H1 (cell line): ENCODE measurements around the gene TIGD1. TPM values are rescaled to one million over a fixed set of nuclear protein-coding genes. Genes with fewer than 3 reads are reported as not detected.
A peak's percentile ranks its signal among the peaks of the same experiment; 100 is the strongest.

ENCODE experiments used
- CTCF ChIA-PET: fragments of 300-600 bp; sonication (Branson Sonifier 250); formaldehyde crosslinking; loops from one replicate; lab custom pipeline; 2021; ENCODE audit not compliant: partially characterized antibody; lab: Charles Lee
- POLR2A ChIA-PET: fragments of 300-600 bp; sonication (Branson Sonifier 250); formaldehyde crosslinking; loops from one replicate; lab custom pipeline; 2021; ENCODE audit warnings: inconsistent platforms; ENCODE audit not compliant: partially characterized antibody; lab: Charles Lee
- DNase-seq, 2 experiments: peaks; one replicate each; pipeline versions ENCODE4 v3.0.0 to v3.0.0-alpha.2; 2010 to 2022; ENCODE audit warnings: low spot score in 2 of 2, low read depth in 1 of 2, mixed read lengths in 1 of 2
- FAIRE-seq: peaks from 2 replicates; lab custom pipeline; 2011; peaks lifted over from hg19 to GRCh38; lab: Jason Lieb, UNC
- H2AFZ ChIP-seq: 2 replicates; pipeline ENCODE4 v1.8.1; 2012; ENCODE audit warnings: low read length, inconsistent platforms
- H2AK5ac ChIP-seq: 2 replicates; pipeline ENCODE4 v1.6.1; 2013; ENCODE audit warnings: low read depth, low read length
- H2BK120ac ChIP-seq: replicated peaks from 2 replicates; pipeline ENCODE3; 2013; ENCODE audit warnings: low read depth, low read length, inconsistent platforms
- H2BK12ac ChIP-seq: 2 replicates; pipeline ENCODE4 v1.6.1; 2013; ENCODE audit warnings: low read depth, low read length
- H2BK15ac ChIP-seq: 2 replicates; pipeline ENCODE4 v1.6.1; 2013; ENCODE audit warnings: low read length
- H2BK20ac ChIP-seq: 2 replicates; pipeline ENCODE4 v1.6.1; 2013; ENCODE audit warnings: low read length
- H2BK5ac ChIP-seq: 2 replicates; pipeline ENCODE4 v1.6.1; 2013; ENCODE audit warnings: low read depth, low read length
- H3K14ac ChIP-seq: 2 replicates; pipeline ENCODE4 v1.6.1; 2013; ENCODE audit warnings: inconsistent platforms; ENCODE audit not compliant: insufficient read length
- H3K18ac ChIP-seq: 2 replicates; pipeline ENCODE4 v1.6.1; 2013; ENCODE audit warnings: low read length; ENCODE audit errors: extremely low read depth
- H3K23ac ChIP-seq: 2 replicates; pipeline ENCODE4 v1.6.1; 2013; ENCODE audit warnings: inconsistent platforms; ENCODE audit not compliant: insufficient read length
- H3K23me2 ChIP-seq: 2 replicates; pipeline ENCODE4 v1.6.1; 2013; ENCODE audit warnings: low read depth, low read length
- H3K27ac ChIP-seq: 2 replicates; pipeline ENCODE4 v1.6.1; 2011; ENCODE audit warnings: low read depth, low read length, inconsistent platforms
- H3K27me3 ChIP-seq, 4 experiments: replicated peaks in 1 of 4; 1 replicate in 1 of 4; 2 replicates in 3 of 4; pipeline versions ENCODE4 v1.6.1 to v1.8.1; 2011 to 2013; ENCODE audit warnings: low read length in 3 of 4, mild to moderate bottlenecking in 3 of 4, inconsistent platforms in 2 of 4, mixed read lengths in 2 of 4, moderate library complexity in 1 of 4; ENCODE audit not compliant: control insufficient read depth in 3 of 4, insufficient read depth in 3 of 4; ENCODE audit errors: extremely low read depth in 1 of 4
- H3K36me3 ChIP-seq, 4 experiments: 2 replicates each; pipeline versions ENCODE4 v1.6.1 to v1.8.1; 2011 to 2013; ENCODE audit warnings: mild to moderate bottlenecking in 4 of 4, low read length in 3 of 4, moderate library complexity in 2 of 4, control low read depth in 1 of 4, inconsistent platforms in 1 of 4; ENCODE audit not compliant: insufficient read depth in 4 of 4, control insufficient read depth in 2 of 4
- H3K4ac ChIP-seq: replicated peaks from 2 replicates; pipeline ENCODE3; 2013; ENCODE audit warnings: low read length, low read depth, mixed read lengths, inconsistent platforms; ENCODE audit not compliant: insufficient read length
- H3K4me1 ChIP-seq, 4 experiments: replicated peaks in 1 of 4; 1 replicate in 1 of 4; 2 replicates in 3 of 4; pipeline versions ENCODE4 v1.6.1 to v1.8.1; 2011 to 2013; ENCODE audit warnings: low read length in 3 of 4, inconsistent platforms in 2 of 4, mixed read lengths in 1 of 4; ENCODE audit not compliant: insufficient read depth in 4 of 4, control insufficient read depth in 3 of 4
- H3K4me2 ChIP-seq, 2 experiments: 2 replicates each; pipeline versions ENCODE4 v1.6.1 to v1.8.1; 2011 to 2013; ENCODE audit warnings: low read depth in 2 of 2, low read length in 2 of 2, control low read depth in 1 of 2, inconsistent platforms in 1 of 2, mild to moderate bottlenecking in 1 of 2; ENCODE audit not compliant: insufficient read depth in 1 of 2
- H3K4me3 ChIP-seq, 4 experiments: fragments of 200-600, 300-600 bp in 1 of 4; sonication (generic), shearing (Covaris generic), sonication (Bioruptor Twin) in 1 of 4; 2 replicates each; pipeline versions ENCODE4 v1.5.1 to v1.8.1; 2011 to 2016; ENCODE audit warnings: low read length in 4 of 4, low read depth in 3 of 4, control low read depth in 2 of 4, inconsistent platforms in 2 of 4, mild to moderate bottlenecking in 2 of 4, mixed read lengths in 1 of 4, moderate library complexity in 1 of 4; ENCODE audit not compliant: insufficient read depth in 2 of 4; ENCODE audit errors: extremely low read depth in 1 of 4
- H3K56ac ChIP-seq: replicated peaks from 2 replicates; pipeline ENCODE3; 2013; ENCODE audit warnings: low read depth, mild to moderate bottlenecking, mixed read lengths, low read length, inconsistent platforms; ENCODE audit not compliant: insufficient read length
- H3K79me1 ChIP-seq: 2 replicates; pipeline ENCODE4 v1.6.1; 2013; ENCODE audit warnings: low read depth, low read length, control low read depth
- H3K79me2 ChIP-seq, 2 experiments: 2 replicates each; pipeline versions ENCODE4 v1.6.1 to v1.8.1; 2012 to 2013; ENCODE audit warnings: low read length in 2 of 2, mild to moderate bottlenecking in 2 of 2, inconsistent platforms in 1 of 2; ENCODE audit not compliant: insufficient read depth in 2 of 2, control insufficient read depth in 1 of 2
- H3K9ac ChIP-seq, 4 experiments: replicated peaks in 1 of 4; 1 replicate in 1 of 4; 2 replicates in 3 of 4; pipeline versions ENCODE4 v1.6.1 to v1.8.1; 2011 to 2013; ENCODE audit warnings: low read depth in 3 of 4, low read length in 3 of 4, control low read depth in 2 of 4, mild to moderate bottlenecking in 2 of 4, moderate library complexity in 2 of 4, inconsistent platforms in 1 of 4; ENCODE audit errors: extremely low read depth in 1 of 4
- H3K9me3 ChIP-seq, 2 experiments: 2 replicates each; pipeline versions ENCODE4 v1.6.1 to v1.8.1; 2012 to 2013; ENCODE audit warnings: mild to moderate bottlenecking in 2 of 2, moderate library complexity in 2 of 2, control low read depth in 1 of 2, inconsistent platforms in 1 of 2, low read depth in 1 of 2, low read length in 1 of 2, mixed read lengths in 1 of 2; ENCODE audit not compliant: insufficient read depth in 2 of 2
- H4K20me1 ChIP-seq, 2 experiments: replicated peaks in 1 of 2; 2 replicates each; pipeline versions ENCODE3 to v1.8.1; 2011 to 2013; ENCODE audit warnings: inconsistent platforms in 2 of 2, low read length in 2 of 2, mild to moderate bottlenecking in 1 of 2; ENCODE audit not compliant: insufficient read depth in 2 of 2, control insufficient read depth in 1 of 2
- H4K5ac ChIP-seq: 2 replicates; pipeline ENCODE4 v1.6.1; 2013; ENCODE audit warnings: low read length, low read depth, mixed read lengths, inconsistent platforms; ENCODE audit not compliant: insufficient read length
- H4K8ac ChIP-seq: 2 replicates; pipeline ENCODE4 v1.8.0; 2013; ENCODE audit warnings: mild to moderate bottlenecking, moderate library complexity, low read length, inconsistent platforms; ENCODE audit not compliant: insufficient read depth; ENCODE audit errors: extremely low read depth
- H4K91ac ChIP-seq: replicated peaks from 2 replicates; pipeline ENCODE3; 2013; ENCODE audit warnings: low read length, mixed read lengths, inconsistent platforms; ENCODE audit not compliant: insufficient read length
- ATF2 ChIP-seq: IDR thresholded peaks from 2 replicates; pipeline ENCODE4 v1.6.1; 2012; ENCODE audit warnings: low read length, inconsistent platforms
- CBX8 ChIP-seq: fragments of 300-800, 300-1000 bp; sonication (generic); IDR thresholded peaks from 2 replicates; pipeline ENCODE4 v1.7.1; 2016; ENCODE audit warnings: low read depth, low read length, borderline replicate concordance
- CEBPB ChIP-seq: IDR thresholded peaks from 2 replicates; pipeline ENCODE4 v1.6.1; 2012; ENCODE audit warnings: low read depth, low read length
- CREB1 ChIP-seq: IDR thresholded peaks from 2 replicates; pipeline ENCODE4 v1.6.1; 2012; ENCODE audit warnings: inconsistent platforms
- GTF2F1 ChIP-seq: IDR thresholded peaks from 2 replicates; pipeline ENCODE4 v1.6.1; 2012; ENCODE audit warnings: low read depth, low read length, improper control_type of control experiment, borderline replicate concordance
- HDAC6 ChIP-seq: IDR thresholded peaks from one replicate; pipeline ENCODE4 v1.7.1; 2012; ENCODE audit warnings: low read depth, mild to moderate bottlenecking, inconsistent platforms, low read length, moderate library complexity
- JUND ChIP-seq: IDR thresholded peaks from 2 replicates; pipeline ENCODE4 v1.6.1; 2011; ENCODE audit warnings: mild to moderate bottlenecking, improper control_type of control experiment, low read length
- KDM1A ChIP-seq: fragments of 200-600, 300-600 bp; sonication (generic); IDR thresholded peaks from 2 replicates; pipeline ENCODE4 v1.7.1; 2016; ENCODE audit warnings: mild to moderate bottlenecking, low read length, borderline replicate concordance
- POLR2AphosphoS5 ChIP-seq: IDR thresholded peaks from 2 replicates; pipeline ENCODE4 v1.6.1; 2011; ENCODE audit warnings: low read depth, low read length
- RBBP5 ChIP-seq: IDR thresholded peaks from 2 replicates; pipeline ENCODE4 v1.7.1; 2012; ENCODE audit warnings: low read depth, mild to moderate bottlenecking, inconsistent platforms, low read length, moderate library complexity, borderline replicate concordance
- SP1 ChIP-seq: IDR thresholded peaks from 2 replicates; pipeline ENCODE4 v1.6.1; 2011; ENCODE audit warnings: low read depth, low read length
- SRF ChIP-seq: IDR thresholded peaks from 2 replicates; pipeline ENCODE4 v1.6.1; 2011; ENCODE audit warnings: mild to moderate bottlenecking, low read depth, low read length, moderate library complexity
- TAF1 ChIP-seq: IDR thresholded peaks from 2 replicates; pipeline ENCODE4 v1.6.1; 2011; ENCODE audit warnings: mild to moderate bottlenecking, low read depth, low read length
- WGBS, 2 experiments: shearing (Covaris generic) in 1 of 2; methylation state at CpG; one replicate each; pipeline versions ENCODE4 v1.1.6 to v1.1.7; 2013 to 2015; ENCODE audit warnings: low lambda C conversion rate in 2 of 2, mixed read lengths in 2 of 2, inconsistent platforms in 1 of 2, low coverage in 1 of 2, missing lambda C conversion rate in 1 of 2; ENCODE audit not compliant: insufficient replicate concordance in 2 of 2, insufficient coverage in 1 of 2, insufficient read length in 1 of 2; ENCODE audit errors: extremely low coverage in 1 of 2, missing lambda C conversion rate in 1 of 2; 5-methylcytosine and 5-hydroxymethylcytosine counted together
- polyA plus RNA-seq, 7 experiments: library from polyadenylated mRNA; depleted of rRNA in 3 of 7; stranded (reverse) in 5 of 7; unstranded in 2 of 7; fragments of >200 nt in 5 of 7; fragments of 200-250 nt in 2 of 7; gene quantifications; 1 replicate in 5 of 7; 2 replicates in 1 of 7; 4 replicates in 1 of 7; pipeline versions ENCODE4 v1.2.1 to v1.2.3, GENCODE V29; 2011 to 2013; ENCODE audit warnings: missing spikeins in 2 of 7, mixed read lengths in 2 of 7
- total RNA-seq: library from RNA; stranded (reverse); fragmentation: NEBNext Ultra II Directional; extraction: Animal tissue kit (Norgen Biotek cat#: 25700); gene quantifications from 2 replicates; pipeline ENCODE4 v1.2.1, GENCODE V29; 2021

TIGD1 gene
- total and polyA plus RNA-seq, 2 of the 8 experiments (the other 6 are each of a cell fraction or from before 2014, with no cell fraction given): 4.7 to 8.3 TPM

DNA sequence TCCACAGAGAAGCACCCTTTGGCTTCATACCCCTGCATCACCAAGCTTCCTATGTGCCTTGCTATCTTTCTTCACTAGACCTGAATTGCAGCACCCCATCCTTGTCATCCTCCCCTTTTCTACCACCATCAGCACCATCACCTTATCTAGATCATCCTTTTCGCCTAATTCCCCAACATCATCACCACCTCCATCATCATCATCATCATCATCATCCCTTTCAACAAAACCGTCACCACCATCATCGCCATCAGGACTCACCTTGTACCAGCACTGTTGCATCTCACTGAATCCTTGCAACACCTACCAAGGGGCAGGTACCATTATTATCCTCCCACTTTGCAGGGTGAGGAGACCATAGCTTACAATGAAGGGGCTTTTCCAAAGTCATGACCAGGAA lies 51.9 kb downstream of the TIGD1 start:
- H4K8ac ChIP-seq: no peak overlapping the region
- H3K27me3 ChIP-seq: peaks cover 0 to 18% (median 12%) of the 10 kb centered on the region in 4 experiments; a peak in 6 of 7 replicates
- H4K91ac ChIP-seq: no peak overlapping the region
- peaks cover 0 to 33% (median 8%) of the 10 kb centered on the region in 4 experiments; a peak in 6 of 7 replicates for H3K4me1 ChIP-seq
- H2BK20ac ChIP-seq: no peak overlapping the region
- WGBS, 2 experiments: 95 to 100% methylated on average over 1 to 3 of the region's 3 CpGs
- H3K79me1 ChIP-seq: no peaks in the 10 kb centered on the region
- H3K23me2 ChIP-seq: peaks cover 9% of the 10 kb centered on the region
- no peak overlapping the region for H2BK5ac ChIP-seq
- H4K20me1 ChIP-seq: no peaks in the 10 kb centered on the region
- no peak overlapping the region for H3K18ac ChIP-seq
- H2BK120ac ChIP-seq: no peak overlapping the region
- no peak overlapping the region for H3K4ac ChIP-seq
- ChIA-PET CTCF (interaction anchor here (0.7 to 1.3 kb wide), 6 partner anchors 9 to 25 kb away, joined by 3 to 4 read pairs (median 3); partner anchors contain the start of gene PRSS56), POLR2A (interaction anchor here (0.7 to 0.8 kb wide), 2 partner anchors 26 to 98 kb away, joined by 3 read pairs; no protein-coding TSS in a partner anchor)
- no peak overlapping the region for H3K56ac ChIP-seq
- DNase-seq (no peak), FAIRE-seq (no peak)
- H2AK5ac ChIP-seq: 0 out of 2 replicates have a peak overlapping the region, but pooled peaks have one; percentile 82
- no peaks in the 10 kb centered on the region for H3K9me3 ChIP-seq
- H3K14ac ChIP-seq: no peak overlapping the region
- no peak overlapping the region for H4K5ac ChIP-seq
- H3K4me2 ChIP-seq: no peak overlapping the region
- H3K36me3 ChIP-seq: no peaks in the 10 kb centered on the region
- no peak overlapping the region for H3K4me3 ChIP-seq
- no peak overlapping the region for H2BK15ac ChIP-seq
- H3K23ac ChIP-seq: no peak overlapping the region
- no peak overlapping the region for H2AFZ ChIP-seq
- H3K9ac ChIP-seq: no peak overlapping the region
- no peaks in the 10 kb centered on the region for H3K79me2 ChIP-seq
- H3K27ac ChIP-seq: no peak overlapping the region
- no peak overlapping the region for H2BK12ac ChIP-seq
- TF ChIP-seq GTF2F1 (no peak), TAF1 (no peak), SRF (no peak), ATF2 (no peak), RBBP5 (no peak), HDAC6 (no peak), KDM1A (no peak), CBX8 (no peak), SP1 (no peak), CREB1 (no peak), JUND (no peak), POLR2AphosphoS5 (no peak), CEBPB (no peak)
